H1 (cell line): ENCODE results near the gene MYD88. TPM values are rescaled to one million over a fixed set of nuclear protein-coding genes. Genes with fewer than 3 reads are reported as not detected.

Experiments used
- CTCF ChIA-PET: fragments of 300-600 bp; sonication (Branson Sonifier 250); formaldehyde crosslinking; loops from one replicate; lab custom pipeline; 2021; ENCODE audit not compliant: partially characterized antibody; lab: Charles Lee
- POLR2A ChIA-PET: fragments of 300-600 bp; sonication (Branson Sonifier 250); formaldehyde crosslinking; loops from one replicate; lab custom pipeline; 2021; ENCODE audit warnings: inconsistent platforms; ENCODE audit not compliant: partially characterized antibody; lab: Charles Lee
- DNase-seq, 2 experiments: peaks; one replicate each; pipeline versions ENCODE4 v3.0.0 to v3.0.0-alpha.2; 2010 to 2022; ENCODE audit warnings: low spot score in 2 of 2, low read depth in 1 of 2, mixed read lengths in 1 of 2
- FAIRE-seq: peaks from 2 replicates; lab custom pipeline; 2011; peaks lifted over from hg19 to GRCh38; lab: Jason Lieb, UNC
- H2AFZ ChIP-seq: 2 replicates; pipeline ENCODE4 v1.8.1; 2012; ENCODE audit warnings: low read length, inconsistent platforms
- H2AK5ac ChIP-seq: 2 replicates; pipeline ENCODE4 v1.6.1; 2013; ENCODE audit warnings: low read depth, low read length
- H2BK120ac ChIP-seq: replicated peaks from 2 replicates; pipeline ENCODE3; 2013; ENCODE audit warnings: low read depth, low read length, inconsistent platforms
- H2BK12ac ChIP-seq: 2 replicates; pipeline ENCODE4 v1.6.1; 2013; ENCODE audit warnings: low read depth, low read length
- H2BK15ac ChIP-seq: 2 replicates; pipeline ENCODE4 v1.6.1; 2013; ENCODE audit warnings: low read length
- H2BK20ac ChIP-seq: 2 replicates; pipeline ENCODE4 v1.6.1; 2013; ENCODE audit warnings: low read length
- H2BK5ac ChIP-seq: 2 replicates; pipeline ENCODE4 v1.6.1; 2013; ENCODE audit warnings: low read depth, low read length
- H3K14ac ChIP-seq: 2 replicates; pipeline ENCODE4 v1.6.1; 2013; ENCODE audit warnings: inconsistent platforms; ENCODE audit not compliant: insufficient read length
- H3K18ac ChIP-seq: 2 replicates; pipeline ENCODE4 v1.6.1; 2013; ENCODE audit warnings: low read length; ENCODE audit errors: extremely low read depth
- H3K23ac ChIP-seq: 2 replicates; pipeline ENCODE4 v1.6.1; 2013; ENCODE audit warnings: inconsistent platforms; ENCODE audit not compliant: insufficient read length
- H3K23me2 ChIP-seq: 2 replicates; pipeline ENCODE4 v1.6.1; 2013; ENCODE audit warnings: low read depth, low read length
- H3K27ac ChIP-seq: 2 replicates; pipeline ENCODE4 v1.6.1; 2011; ENCODE audit warnings: low read depth, low read length, inconsistent platforms
- H3K27me3 ChIP-seq, 4 experiments: replicated peaks in 1 of 4; 1 replicate in 1 of 4; 2 replicates in 3 of 4; pipeline versions ENCODE4 v1.6.1 to v1.8.1; 2011 to 2013; ENCODE audit warnings: low read length in 3 of 4, mild to moderate bottlenecking in 3 of 4, inconsistent platforms in 2 of 4, mixed read lengths in 2 of 4, moderate library complexity in 1 of 4; ENCODE audit not compliant: control insufficient read depth in 3 of 4, insufficient read depth in 3 of 4; ENCODE audit errors: extremely low read depth in 1 of 4
- H3K36me3 ChIP-seq, 4 experiments: 2 replicates each; pipeline versions ENCODE4 v1.6.1 to v1.8.1; 2011 to 2013; ENCODE audit warnings: mild to moderate bottlenecking in 4 of 4, low read length in 3 of 4, moderate library complexity in 2 of 4, control low read depth in 1 of 4, inconsistent platforms in 1 of 4; ENCODE audit not compliant: insufficient read depth in 4 of 4, control insufficient read depth in 2 of 4
- H3K4ac ChIP-seq: replicated peaks from 2 replicates; pipeline ENCODE3; 2013; ENCODE audit warnings: low read length, low read depth, mixed read lengths, inconsistent platforms; ENCODE audit not compliant: insufficient read length
- H3K4me1 ChIP-seq, 4 experiments: replicated peaks in 1 of 4; 1 replicate in 1 of 4; 2 replicates in 3 of 4; pipeline versions ENCODE4 v1.6.1 to v1.8.1; 2011 to 2013; ENCODE audit warnings: low read length in 3 of 4, inconsistent platforms in 2 of 4, mixed read lengths in 1 of 4; ENCODE audit not compliant: insufficient read depth in 4 of 4, control insufficient read depth in 3 of 4
- H3K4me2 ChIP-seq, 2 experiments: 2 replicates each; pipeline versions ENCODE4 v1.6.1 to v1.8.1; 2011 to 2013; ENCODE audit warnings: low read depth in 2 of 2, low read length in 2 of 2, control low read depth in 1 of 2, inconsistent platforms in 1 of 2, mild to moderate bottlenecking in 1 of 2; ENCODE audit not compliant: insufficient read depth in 1 of 2
- H3K4me3 ChIP-seq, 4 experiments: fragments of 200-600, 300-600 bp in 1 of 4; sonication (generic), shearing (Covaris generic), sonication (Bioruptor Twin) in 1 of 4; 2 replicates each; pipeline versions ENCODE4 v1.5.1 to v1.8.1; 2011 to 2016; ENCODE audit warnings: low read length in 4 of 4, low read depth in 3 of 4, control low read depth in 2 of 4, inconsistent platforms in 2 of 4, mild to moderate bottlenecking in 2 of 4, mixed read lengths in 1 of 4, moderate library complexity in 1 of 4; ENCODE audit not compliant: insufficient read depth in 2 of 4; ENCODE audit errors: extremely low read depth in 1 of 4
- H3K56ac ChIP-seq: replicated peaks from 2 replicates; pipeline ENCODE3; 2013; ENCODE audit warnings: low read depth, mild to moderate bottlenecking, mixed read lengths, low read length, inconsistent platforms; ENCODE audit not compliant: insufficient read length
- H3K79me1 ChIP-seq: 2 replicates; pipeline ENCODE4 v1.6.1; 2013; ENCODE audit warnings: low read depth, low read length, control low read depth
- H3K79me2 ChIP-seq, 2 experiments: 2 replicates each; pipeline versions ENCODE4 v1.6.1 to v1.8.1; 2012 to 2013; ENCODE audit warnings: low read length in 2 of 2, mild to moderate bottlenecking in 2 of 2, inconsistent platforms in 1 of 2; ENCODE audit not compliant: insufficient read depth in 2 of 2, control insufficient read depth in 1 of 2
- H3K9ac ChIP-seq, 4 experiments: replicated peaks in 1 of 4; 1 replicate in 1 of 4; 2 replicates in 3 of 4; pipeline versions ENCODE4 v1.6.1 to v1.8.1; 2011 to 2013; ENCODE audit warnings: low read depth in 3 of 4, low read length in 3 of 4, control low read depth in 2 of 4, mild to moderate bottlenecking in 2 of 4, moderate library complexity in 2 of 4, inconsistent platforms in 1 of 4; ENCODE audit errors: extremely low read depth in 1 of 4
- H3K9me3 ChIP-seq, 2 experiments: 2 replicates each; pipeline versions ENCODE4 v1.6.1 to v1.8.1; 2012 to 2013; ENCODE audit warnings: mild to moderate bottlenecking in 2 of 2, moderate library complexity in 2 of 2, control low read depth in 1 of 2, inconsistent platforms in 1 of 2, low read depth in 1 of 2, low read length in 1 of 2, mixed read lengths in 1 of 2; ENCODE audit not compliant: insufficient read depth in 2 of 2
- H4K20me1 ChIP-seq, 2 experiments: replicated peaks in 1 of 2; 2 replicates each; pipeline versions ENCODE3 to v1.8.1; 2011 to 2013; ENCODE audit warnings: inconsistent platforms in 2 of 2, low read length in 2 of 2, mild to moderate bottlenecking in 1 of 2; ENCODE audit not compliant: insufficient read depth in 2 of 2, control insufficient read depth in 1 of 2
- H4K5ac ChIP-seq: 2 replicates; pipeline ENCODE4 v1.6.1; 2013; ENCODE audit warnings: low read length, low read depth, mixed read lengths, inconsistent platforms; ENCODE audit not compliant: insufficient read length
- H4K8ac ChIP-seq: 2 replicates; pipeline ENCODE4 v1.8.0; 2013; ENCODE audit warnings: mild to moderate bottlenecking, moderate library complexity, low read length, inconsistent platforms; ENCODE audit not compliant: insufficient read depth; ENCODE audit errors: extremely low read depth
- H4K91ac ChIP-seq: replicated peaks from 2 replicates; pipeline ENCODE3; 2013; ENCODE audit warnings: low read length, mixed read lengths, inconsistent platforms; ENCODE audit not compliant: insufficient read length
- RXRA ChIP-seq: IDR thresholded peaks from 2 replicates; pipeline ENCODE4 v1.6.1; 2011; ENCODE audit warnings: low read depth, mild to moderate bottlenecking, low read length, moderate library complexity; ENCODE audit not compliant: insufficient read depth
- SAP30 ChIP-seq: fragments of 300-600 bp; sonication (generic); IDR thresholded peaks from 2 replicates; pipeline ENCODE4 v1.7.1; 2012; ENCODE audit warnings: low read length, moderate library complexity, mild to moderate bottlenecking, inconsistent platforms; ENCODE audit not compliant: insufficient read depth, insufficient replicate concordance
- WGBS, 2 experiments: shearing (Covaris generic) in 1 of 2; methylation state at CpG; one replicate each; pipeline versions ENCODE4 v1.1.6 to v1.1.7; 2013 to 2015; ENCODE audit warnings: low lambda C conversion rate in 2 of 2, mixed read lengths in 2 of 2, inconsistent platforms in 1 of 2, low coverage in 1 of 2, missing lambda C conversion rate in 1 of 2; ENCODE audit not compliant: insufficient replicate concordance in 2 of 2, insufficient coverage in 1 of 2, insufficient read length in 1 of 2; ENCODE audit errors: extremely low coverage in 1 of 2, missing lambda C conversion rate in 1 of 2; 5-methylcytosine and 5-hydroxymethylcytosine counted together
- polyA plus RNA-seq, 7 experiments: library from polyadenylated mRNA; depleted of rRNA in 3 of 7; stranded (reverse) in 5 of 7; unstranded in 2 of 7; fragments of >200 nt in 5 of 7; fragments of 200-250 nt in 2 of 7; gene quantifications; 1 replicate in 5 of 7; 2 replicates in 1 of 7; 4 replicates in 1 of 7; pipeline versions ENCODE4 v1.2.1 to v1.2.3, GENCODE V29; 2011 to 2013; ENCODE audit warnings: missing spikeins in 2 of 7, mixed read lengths in 2 of 7
- total RNA-seq: library from RNA; stranded (reverse); fragmentation: NEBNext Ultra II Directional; extraction: Animal tissue kit (Norgen Biotek cat#: 25700); gene quantifications from 2 replicates; pipeline ENCODE4 v1.2.1, GENCODE V29; 2021

Gene MYD88
- total and polyA plus RNA-seq, 2 of the 8 experiments (the other 6 are each of a cell fraction or from before 2014, with no cell fraction given), result 22.1 to 22.5 TPM

- H3K27ac ChIP-seq, result no peak overlapping the region
- H3K79me2 ChIP-seq, result no peaks in the 10 kb centered on the region
- no peaks in the 10 kb centered on the region for H4K20me1 ChIP-seq
- POLR2A ChIA-PET, result no interaction called here
- no peak for FAIRE-seq
- no peak overlapping the region for H2BK12ac ChIP-seq
- H3K27me3 ChIP-seq, result peaks cover 0 to 2% (median 0%) of the 10 kb centered on the region in 4 experiments; a peak in 1 of 7 replicates
- H3K36me3 ChIP-seq, result no peaks in the 10 kb centered on the region
- DNase-seq, result no peak
- WGBS, 2 experiments, result 91% methylated on average over 3 of the region's 3 CpGs; no CpG with 5 or more reads in 1 of the 2 experiments
- H2AK5ac ChIP-seq, result no peak overlapping the region
- H3K9ac ChIP-seq, result no peak overlapping the region
- H2BK20ac ChIP-seq, result no peak overlapping the region
- no peak overlapping the region for H3K4ac ChIP-seq
- H4K5ac ChIP-seq, result no peak overlapping the region
- H2BK5ac ChIP-seq, result no peak overlapping the region
- no peaks in the 10 kb centered on the region; the same call in 1 of the 2 replicates for H3K23me2 ChIP-seq
- no peak overlapping the region for H4K91ac ChIP-seq
- H3K14ac ChIP-seq, result no peak overlapping the region
- H2BK120ac ChIP-seq, result no peak overlapping the region
- H3K18ac ChIP-seq, result no peak overlapping the region
- H3K4me2 ChIP-seq, result 0 out of 4 replicates have a peak overlapping the region, but pooled peaks of 1 of the 2 experiments have one; percentile 40
- H4K8ac ChIP-seq, result no peak overlapping the region
- H3K4me1 ChIP-seq, result peaks cover 3 to 13% (median 5%) of the 10 kb centered on the region in 4 experiments; a peak in 6 of 7 replicates
- 0 out of 4 replicates have a peak, but pooled peaks cover 0 to under 1% of the 10 kb centered on the region in 2 experiments for H3K9me3 ChIP-seq
- no peak overlapping the region for H2AFZ ChIP-seq
- no peaks in the 10 kb centered on the region for H3K79me1 ChIP-seq
- H3K23ac ChIP-seq, result no peak overlapping the region
- no peak overlapping the region for H3K4me3 ChIP-seq
- H2BK15ac ChIP-seq, result no peak overlapping the region
- CTCF ChIA-PET, result interaction anchor here (0.9 to 7.9 kb wide), 3 partner anchors 17 to 198 kb away, joined by 3 to 54 read pairs (median 3); no protein-coding TSS in a partner anchor
- no peak overlapping the region for H3K56ac ChIP-seq
- TF ChIP-seq SAP30, result no peak
- TF ChIP-seq RXRA, result no peak
- TF ChIP-seq, all 59 proteins: peak for 0
These were observed 38.0 kb upstream of the MYD88 start for GRCh38 chr3:38100498-38100897.
